ENCODE results near the gene CDCA8.

The CDCA8 gene

GRCh38 chr1:37660664-37661063 lies 31.7 kb upstream of the CDCA8 start:
- H3K4me3 ChIP-seq (ENCODE audit: low read depth, low read length): no peak overlapping the region
- no peak for DNase-seq (ENCODE audit: low read depth)
- TF ChIP-seq, protein P1, sequence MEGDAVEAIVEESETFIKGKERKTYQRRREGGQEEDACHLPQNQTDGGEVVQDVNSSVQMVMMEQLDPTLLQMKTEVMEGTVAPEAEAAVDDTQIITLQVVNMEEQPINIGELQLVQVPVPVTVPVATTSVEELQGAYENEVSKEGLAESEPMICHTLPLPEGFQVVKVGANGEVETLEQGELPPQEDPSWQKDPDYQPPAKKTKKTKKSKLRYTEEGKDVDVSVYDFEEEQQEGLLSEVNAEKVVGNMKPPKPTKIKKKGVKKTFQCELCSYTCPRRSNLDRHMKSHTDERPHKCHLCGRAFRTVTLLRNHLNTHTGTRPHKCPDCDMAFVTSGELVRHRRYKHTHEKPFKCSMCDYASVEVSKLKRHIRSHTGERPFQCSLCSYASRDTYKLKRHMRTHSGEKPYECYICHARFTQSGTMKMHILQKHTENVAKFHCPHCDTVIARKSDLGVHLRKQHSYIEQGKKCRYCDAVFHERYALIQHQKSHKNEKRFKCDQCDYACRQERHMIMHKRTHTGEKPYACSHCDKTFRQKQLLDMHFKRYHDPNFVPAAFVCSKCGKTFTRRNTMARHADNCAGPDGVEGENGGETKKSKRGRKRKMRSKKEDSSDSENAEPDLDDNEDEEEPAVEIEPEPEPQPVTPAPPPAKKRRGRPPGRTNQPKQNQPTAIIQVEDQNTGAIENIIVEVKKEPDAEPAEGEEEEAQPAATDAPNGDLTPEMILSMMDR (IDR thresholded peaks at IDR 0.05; ENCODE audit: low read depth, low read length, missing control alignments): no peak
- in situ Hi-C loops (cut with HindIII; ENCODE audit: low sequenced_read_pairs): loop anchor here (5.0 kb wide), 1 partner anchor 48 kb away; no protein-coding TSS in a partner anchor

DNA sequence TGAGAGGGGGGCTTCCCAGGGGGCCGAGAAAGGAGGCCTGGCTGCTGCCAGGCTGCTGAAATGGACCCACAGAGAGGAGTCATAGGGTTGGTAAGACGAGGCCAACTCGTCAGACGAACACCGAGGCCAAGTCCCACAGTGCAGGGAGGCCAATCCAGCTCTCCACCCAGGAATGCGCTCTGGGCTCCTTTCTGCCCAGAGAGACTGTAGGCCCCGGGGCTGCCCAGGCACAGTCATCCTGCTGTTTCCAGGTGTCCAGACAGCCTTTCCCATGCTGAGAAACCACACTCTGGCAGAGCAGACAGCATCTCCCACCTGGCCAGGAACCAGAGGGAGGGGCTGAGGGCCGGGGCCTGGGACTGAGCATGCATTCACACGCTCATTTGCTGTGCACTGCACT lies 30.9 kb upstream of the CDCA8 start:
- in situ Hi-C loops (cut with HindIII; ENCODE audit: low sequenced_read_pairs): loop anchor here (5.0 kb wide), 1 partner anchor 49 kb away; no protein-coding TSS in a partner anchor
- DNase-seq (ENCODE audit: low read depth): no peak
- no peak overlapping the region for H3K4me3 ChIP-seq (ENCODE audit: low read depth, low read length)
- TF ChIP-seq, protein P1 (IDR thresholded peaks at IDR 0.05; ENCODE audit: low read depth, low read length, missing control alignments): no peak

- in situ Hi-C loops (cut with HindIII; ENCODE audit: low sequenced_read_pairs): loop anchor here (5.0 kb wide), 1 partner anchor 50 kb away; no protein-coding TSS in a partner anchor
- TF ChIP-seq, protein P1 (IDR thresholded peaks at IDR 0.05; ENCODE audit: low read depth, low read length, missing control alignments): no peak
- no peak overlapping the region for H3K4me3 ChIP-seq (ENCODE audit: low read depth, low read length)
- no peak for DNase-seq (ENCODE audit: low read depth)
These were observed 30.1 kb upstream of the CDCA8 start for GRCh38 chr1:37662031-37662755.

- in situ Hi-C loops (cut with HindIII; ENCODE audit: low sequenced_read_pairs): loop anchor here (5.0 kb wide), 1 partner anchor 51 kb away; no protein-coding TSS in a partner anchor
- H3K4me3 ChIP-seq (ENCODE audit: low read depth, low read length): no peak overlapping the region
- TF ChIP-seq, protein P1 (IDR thresholded peaks at IDR 0.05; ENCODE audit: low read depth, low read length, missing control alignments): no peak
- no peak for DNase-seq (ENCODE audit: low read depth)
These were observed 28.8 kb upstream of the CDCA8 start for GRCh38 chr1:37663426-37664000.

DNA sequence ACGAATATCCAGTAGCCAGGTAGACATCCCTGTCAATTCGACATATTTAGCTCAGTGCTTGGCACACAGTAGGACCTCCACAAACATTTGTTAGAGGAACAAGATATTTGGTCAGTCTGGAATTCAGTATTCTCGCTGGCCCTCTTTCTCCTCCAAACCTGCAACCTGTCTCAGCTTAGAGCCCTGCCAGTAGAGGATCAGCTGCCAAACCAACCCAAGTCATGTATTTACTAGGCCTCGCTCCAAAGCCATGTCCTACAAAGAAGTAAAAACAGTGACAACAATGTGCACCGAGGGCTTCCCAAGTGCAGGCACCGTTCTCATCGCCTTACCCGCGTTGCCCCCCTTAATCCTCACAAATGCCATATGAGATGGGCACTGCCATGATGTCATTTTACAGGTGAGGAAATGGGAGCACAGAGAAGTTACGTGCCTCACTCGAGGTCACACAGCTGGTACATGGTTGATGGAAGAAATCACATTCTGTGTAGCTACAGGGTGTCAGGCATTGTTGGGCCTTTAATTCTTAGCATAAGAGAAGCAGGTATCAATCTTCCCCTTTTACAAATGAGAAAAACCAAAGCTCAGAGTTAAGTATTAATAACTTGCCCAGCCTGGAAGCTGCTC lies 26.0 kb upstream of the CDCA8 start:
- H3K4me3 ChIP-seq (ENCODE audit: low read depth, low read length): no peak overlapping the region
- in situ Hi-C loops (cut with HindIII; ENCODE audit: low sequenced_read_pairs): no loop called here
- DNase-seq (ENCODE audit: low read depth): no peak
- TF ChIP-seq, protein P1 (IDR thresholded peaks at IDR 0.05; ENCODE audit: low read depth, low read length, missing control alignments): no peak

- DNase-seq (ENCODE audit: low read depth): no peak
- H3K4me3 ChIP-seq (ENCODE audit: low read depth, low read length): no peak overlapping the region
- in situ Hi-C loops (cut with HindIII; ENCODE audit: low sequenced_read_pairs): no loop called here
- TF ChIP-seq, protein P1 (IDR thresholded peaks at IDR 0.05; ENCODE audit: low read depth, low read length, missing control alignments): no peak
These were observed 25.2 kb upstream of the CDCA8 start for GRCh38 chr1:37667023-37667671.

Data from astrocyte of the cerebellum (primary cell).